A549 (cell line): ENCODE data around the gene GPR150. TPM values are rescaled to one million over a fixed set of nuclear protein-coding genes. Genes with fewer than 3 reads are reported as not detected.

Experiments used
- ATAC-seq, 2 experiments: fragments of 200-7000 bp in 1 of 2; fragments of >200 bp in 1 of 2; cut with Nextera tagmentation in 1 of 2; cut with Tn5 transposase in 1 of 2; 3 replicates each; pipeline versions ENCODE4 v1.8.0 to v1.9.1; 2018 to 2020; ENCODE audit warnings: mild to moderate bottlenecking in 1 of 2, moderate library complexity in 1 of 2
- CTCF ChIA-PET: fragments of 300-600 bp; sonication (Branson Sonifier 250); formaldehyde crosslinking; extraction: SDS; loops from one replicate; lab custom pipeline; 2021; ENCODE audit warnings: antibody characterized with exemption, inconsistent platforms; lab: Yijun Ruan, JAX
- POLR2A ChIA-PET: fragments of 350-600 bp; formaldehyde crosslinking; extraction: SDS; loops from one replicate; lab custom pipeline; 2021; ENCODE audit warnings: antibody characterized with exemption, inconsistent platforms; lab: Yijun Ruan, JAX
- DNase-seq, 2 experiments: peaks; one replicate each; pipeline versions ENCODE4 v3.0.0 to v3.0.0-alpha.2; 2011 to 2016; ENCODE audit warnings: low read depth in 1 of 2, low spot score in 1 of 2
- FAIRE-seq: peaks from 2 replicates; lab custom pipeline; 2011; peaks lifted over from hg19 to GRCh38; lab: Jason Lieb, UNC
- H3K27ac ChIP-seq, 2 experiments: fragments of >200 bp; sonication (Bioruptor Twin); formaldehyde crosslinking; 3 replicates each; pipeline ENCODE4 v1.5.1; 2016 to 2017
- H3K4me1 ChIP-seq: fragments of >200 bp; sonication (Bioruptor Twin); formaldehyde crosslinking; 3 replicates; pipeline ENCODE4 v1.6.1; 2016
- H3K4me2 ChIP-seq: fragments of >200 bp; sonication (Bioruptor Twin); formaldehyde crosslinking; 3 replicates; pipeline ENCODE4 v1.6.1; 2016
- H3K4me3 ChIP-seq: fragments of >200 bp; sonication (Bioruptor Twin); formaldehyde crosslinking; 3 replicates; pipeline ENCODE4 v1.5.1; 2016
- H3K9me3 ChIP-seq: fragments of >200 bp; sonication (Bioruptor Twin); formaldehyde crosslinking; 3 replicates; pipeline ENCODE4 v1.6.1; 2016
- CBX8 ChIP-seq: fragments of 200-600 bp; sonication (generic); IDR thresholded peaks from 2 replicates; pipeline ENCODE4 v1.6.1; 2016
- CEBPB ChIP-seq, 2 experiments: fragments of >200 bp in 1 of 2; sonication (Bioruptor Twin) in 1 of 2; formaldehyde crosslinking in 1 of 2; IDR thresholded peaks; 2 replicates each; pipeline ENCODE4 v1.6.1; 2012 to 2016
- CHD4 ChIP-seq: fragments of 200-600 bp; sonication (generic); IDR thresholded peaks from 2 replicates; pipeline ENCODE4 v1.6.1; 2016; ENCODE audit warnings: antibody characterized with exemption, mild to moderate bottlenecking, borderline replicate concordance
- E2F6 ChIP-seq: IDR thresholded peaks from 2 replicates; pipeline ENCODE4 v1.6.1; 2012; ENCODE audit warnings: low read depth, borderline replicate concordance
- EHF ChIP-seq: fragments of 250-450 bp; sonication (Bioruptor Pico); IDR thresholded peaks from 2 replicates; pipeline ENCODE4 v1.5.0; 2020; ENCODE audit warnings: mild to moderate bottlenecking
- EP300 ChIP-seq, 2 experiments: fragments of >200 bp; sonication (Bioruptor Twin); formaldehyde crosslinking; IDR thresholded peaks; 2 replicates in 1 of 2; 3 replicates in 1 of 2; pipeline ENCODE4 v1.6.1; 2016 to 2017
- ESRRA ChIP-seq: fragments of 150-350 bp; IDR thresholded peaks from 2 replicates; pipeline ENCODE4 v1.6.1; 2014; ENCODE audit warnings: mild to moderate bottlenecking, low read length, borderline replicate concordance
- JUNB ChIP-seq: fragments of >200 bp; sonication (Bioruptor Twin); formaldehyde crosslinking; IDR thresholded peaks from 2 replicates; pipeline ENCODE4 v1.6.1; 2016
- KDM1A ChIP-seq: fragments of 200-600 bp; sonication (generic); IDR thresholded peaks from 2 replicates; pipeline ENCODE4 v1.6.1; 2016; ENCODE audit warnings: low read depth, mild to moderate bottlenecking
- MYC ChIP-seq: IDR thresholded peaks from 2 replicates; pipeline ENCODE4 v1.6.1; 2012; ENCODE audit warnings: mild to moderate bottlenecking, inconsistent platforms, low read length, improper control_type of control experiment, borderline replicate concordance
- NFE2L2 ChIP-seq: fragments of 150-350 bp; conservative IDR thresholded peaks from 2 replicates; pipeline ENCODE4 v1.6.1; 2014; ENCODE audit warnings: low read length
- NPAS2 ChIP-seq: fragments of 250-450 bp; sonication (Bioruptor Pico); IDR thresholded peaks from 2 replicates; pipeline ENCODE4 v1.8.0; 2022; ENCODE audit warnings: mild to moderate bottlenecking, moderate library complexity, borderline replicate concordance
- PBX3 ChIP-seq: IDR thresholded peaks from 2 replicates; pipeline ENCODE4 v1.6.1; 2012
- POLR2A ChIP-seq: IDR thresholded peaks from 2 replicates; pipeline ENCODE4 v1.6.1; 2012; ENCODE audit warnings: mild to moderate bottlenecking, low read length
- RARB ChIP-seq: fragments of 250-450 bp; sonication (Bioruptor Pico); IDR thresholded peaks from 2 replicates; pipeline ENCODE4 v1.8.0; 2021; ENCODE audit warnings: mild to moderate bottlenecking, moderate library complexity
- RCOR1 ChIP-seq: fragments of 150-350 bp; IDR thresholded peaks from 2 replicates; pipeline ENCODE4 v1.6.1; 2014; ENCODE audit warnings: antibody characterized with exemption, low read length, low read depth
- REST ChIP-seq: fragments of 200-600 bp; sonication (generic); IDR thresholded peaks from 2 replicates; pipeline ENCODE4 v1.6.1; 2016; ENCODE audit warnings: antibody characterized with exemption, mild to moderate bottlenecking, moderate library complexity
- RFX5 ChIP-seq: fragments of 450-650 bp; IDR thresholded peaks from 2 replicates; pipeline ENCODE4 v1.7.1; 2014; ENCODE audit warnings: antibody characterized with exemption, mild to moderate bottlenecking, moderate library complexity
- SMC3 ChIP-seq: fragments of >200 bp; sonication (Bioruptor Twin); formaldehyde crosslinking; IDR thresholded peaks from 3 replicates; pipeline ENCODE4 v1.6.1; 2018; ENCODE audit warnings: inconsistent platforms
- TP53 ChIP-seq: fragments of 250-450 bp; sonication (Bioruptor Pico); IDR thresholded peaks from 2 replicates; pipeline ENCODE4 v1.5.0; 2021; ENCODE audit warnings: mild to moderate bottlenecking, moderate library complexity
- ZC3H11A ChIP-seq: fragments of 450-650 bp; IDR thresholded peaks from 2 replicates; pipeline ENCODE4 v1.6.1; 2014; ENCODE audit warnings: antibody characterized with exemption, mild to moderate bottlenecking
- ZFP36 ChIP-seq: fragments of 450-650 bp; IDR thresholded peaks from 2 replicates; pipeline ENCODE4 v1.6.1; 2014; ENCODE audit warnings: borderline replicate concordance; ENCODE audit not compliant: partially characterized antibody
- WGBS: methylation state at CpG from one replicate; pipeline ENCODE4 v1.1.6; 2017; ENCODE audit errors: missing lambda C conversion rate; 5-methylcytosine and 5-hydroxymethylcytosine counted together
- polyA plus RNA-seq, 4 experiments: library from polyadenylated mRNA; depleted of rRNA in 3 of 4; stranded (reverse); fragments of >200 nt; fragmentation: RNase III in 1 of 4; extraction: RNeasy Plus Mini Kit Qiagen cat#74134 plus additional on column Dnase treatment in 1 of 4; gene quantifications; 2 replicates in 3 of 4; 3 replicates in 1 of 4; pipeline ENCODE4 v1.2.3, GENCODE V29; 2011 to 2017

The GPR150 gene
- polyA plus RNA-seq, 2 of the 4 experiments (the other 2 are of a cell fraction) = 0.13 TPM; not detected in 1

- Histone ChIP-seq H3K9me3 (no peaks in the 10 kb centered on the region), H3K4me3 (no peak overlapping the region), H3K4me1 (no peaks in the 10 kb centered on the region), H3K27ac (no peak overlapping the region), H3K4me2 (no peak overlapping the region)
- no peak for FAIRE-seq
- no peak for ATAC-seq
- no peak for TF ChIP-seq POLR2A
- TF ChIP-seq SMC3 = no peak
- no peak for TF ChIP-seq KDM1A
- TF ChIP-seq EHF (CRISPR knock-in tag) = no peak
- no peak for TF ChIP-seq ZC3H11A
- no peak for TF ChIP-seq MYC
- ChIA-PET CTCF (no interaction called here), POLR2A (no interaction called here)
- 95% methylated on average over 2 of the region's 2 CpGs for WGBS
- DNase-seq = no peak
These were observed 38.3 kb upstream of the GPR150 start for GRCh38 chr5:95581576-95581975.

- 98% methylated on average over 1 of the region's 1 CpG for WGBS
- no peak overlapping the region for H3K4me2 ChIP-seq
- ChIA-PET CTCF (no interaction called here), POLR2A (no interaction called here)
- no peak overlapping the region for H3K27ac ChIP-seq
- H3K4me1 ChIP-seq = no peaks in the 10 kb centered on the region
- TF ChIP-seq POLR2A (no peak), CEBPB (IDR thresholded peaks at IDR 0.05) (no peak)
- DNase-seq = no peak
- no peak for FAIRE-seq
- no peaks in the 10 kb centered on the region for H3K9me3 ChIP-seq
- ATAC-seq = no peak
- no peak overlapping the region for H3K4me3 ChIP-seq
These were observed 35.9 kb upstream of the GPR150 start for GRCh38 chr5:95583992-95584391.

GRCh38 chr5:95590880-95591279 is 29.0 kb upstream of the GPR150 start:
- POLR2A ChIA-PET = no interaction called here
- Histone ChIP-seq H3K4me1 (no peaks in the 10 kb centered on the region), H3K9me3 (no peaks in the 10 kb centered on the region), H3K4me3 (no peak overlapping the region), H3K27ac (no peak overlapping the region), H3K4me2 (no peak overlapping the region)
- CTCF ChIA-PET = no interaction called here
- 89% methylated on average over 1 of the region's 1 CpG for WGBS
- DNase-seq = no peak
- TF ChIP-seq TP53 (CRISPR knock-in tag) = no peak
- TF ChIP-seq ZFP36 = no peak
- FAIRE-seq = no peak
- ATAC-seq = no peak

- Histone ChIP-seq H3K4me1 (no peaks in the 10 kb centered on the region), H3K4me2 (no peak overlapping the region), H3K9me3 (no peaks in the 10 kb centered on the region), H3K27ac (no peak overlapping the region), H3K4me3 (no peak overlapping the region)
- DNase-seq = peak in 1 of 2 experiments; percentile 9
- 77% methylated on average over 5 of the region's 5 CpGs for WGBS
- no peak for ATAC-seq
- TF ChIP-seq REST = no peak
- TF ChIP-seq NPAS2 = no peak
- no peak for TF ChIP-seq ZC3H11A
- no peak for TF ChIP-seq CBX8
- TF ChIP-seq NFE2L2 = no peak
- no peak for TF ChIP-seq PBX3
- TF ChIP-seq TP53 (CRISPR knock-in tag) = no peak
- TF ChIP-seq RCOR1 = no peak
- TF ChIP-seq JUNB = no peak
- TF ChIP-seq CHD4 = no peak
- TF ChIP-seq ESRRA = no peak
- TF ChIP-seq KDM1A = no peak
- no peak for TF ChIP-seq RFX5
- TF ChIP-seq POLR2A = no peak
- TF ChIP-seq ZFP36 = no peak
- TF ChIP-seq E2F6 = no peak
- TF ChIP-seq EP300 (IDR thresholded peaks at IDR 0.05) = no peak
- TF ChIP-seq RARB = no peak
- FAIRE-seq = no peak
- POLR2A ChIA-PET = no interaction called here
- CTCF ChIA-PET = no interaction called here
These were observed 28.4 kb upstream of the GPR150 start for GRCh38 chr5:95591490-95591901.
